ENCODE data around the gene ENPP1.

ENPP1 gene

GRCh38 chr6:131765804-131766135 lies 42.0 kb upstream of the ENPP1 start:
- Histone ChIP-seq H3K36me3 (ENCODE audit: control insufficient read depth in 2 of 2, insufficient read depth in 1 of 2, low read length in 2 of 2) (no peaks in the 10 kb centered on the region), H3K27ac (ENCODE audit: extremely low read depth, low read depth, low read length) (no peak overlapping the region), H3K4me1 (ENCODE audit: control insufficient read depth, insufficient read depth, low read length) (no peaks in the 10 kb centered on the region), H3K9me3 (ENCODE audit: control insufficient read depth, insufficient read depth, low read depth, low read length) (no peaks in the 10 kb centered on the region), H3K4me3 (ENCODE audit: low read depth, low read length) (no peak overlapping the region)
- POLR2A ChIA-PET, result no interaction called here
- TF ChIP-seq ZNF704 (tag by site-specific recombination; IDR thresholded peaks at IDR 0.05) (no peak), ZBTB8A (tag by site-specific recombination; IDR thresholded peaks at IDR 0.05) (no peak), ZNF221 (tag by site-specific recombination; IDR thresholded peaks at IDR 0.05; ENCODE audit: borderline replicate concordance) (no peak), ZNF112 (tag by site-specific recombination; IDR thresholded peaks at IDR 0.05) (no peak), ZNF510 (tag by site-specific recombination; IDR thresholded peaks at IDR 0.05; ENCODE audit: insufficient replicate concordance) (no peak), TRIM28 (IDR thresholded peaks at IDR 0.05; ENCODE audit: borderline replicate concordance, low read length) (no peak), MZF1 (tag by site-specific recombination; IDR thresholded peaks at IDR 0.05; ENCODE audit: borderline replicate concordance) (no peak), ZNF121 (tag by site-specific recombination; IDR thresholded peaks at IDR 0.05) (no peak), ZFP3 (tag by site-specific recombination; IDR thresholded peaks at IDR 0.05; ENCODE audit: low read depth) (no peak), ZNF248 (tag by site-specific recombination; IDR thresholded peaks at IDR 0.05) (no peak), ZNF19 (tag by site-specific recombination; IDR thresholded peaks at IDR 0.05; ENCODE audit: low read depth) (no peak), ZNF580 (tag by site-specific recombination; IDR thresholded peaks at IDR 0.05) (no peak), ZNF791 (tag by site-specific recombination; IDR thresholded peaks at IDR 0.05) (no peak), TSHZ1 (tag by site-specific recombination; IDR thresholded peaks at IDR 0.05; ENCODE audit: borderline replicate concordance) (no peak), ZFP69B (tag by site-specific recombination; IDR thresholded peaks at IDR 0.05) (no peak), YY1 (tag by site-specific recombination; IDR thresholded peaks at IDR 0.05) (no peak), ZNF830 (tag by site-specific recombination; IDR thresholded peaks at IDR 0.05; ENCODE audit: low read depth) (no peak), ZNF610 (tag by site-specific recombination; IDR thresholded peaks at IDR 0.05; ENCODE audit: borderline replicate concordance) (no peak), REST (tag by site-specific recombination; IDR thresholded peaks at IDR 0.05) (no peak)
- CTCF ChIA-PET, result interaction anchor here (0.6 to 1.7 kb wide), 4 partner anchors 30 to 149 kb away, joined by 3 to 6 read pairs (median 4); no protein-coding TSS in a partner anchor

Measured in HEK293 (cell line).